Activated CD8-positive, alpha-beta T cell treated with anti-CD3 and anti-CD28 coated beads for 36 hours (primary cell): ENCODE data around the gene ASB6. TPM values are rescaled to one million over a fixed set of nuclear protein-coding genes. Genes with fewer than 3 reads are reported as not detected.

ENCODE experiments used
- ATAC-seq: fragments of 200-7000 bp; cut with Tn5 transposase; one replicate; pipeline ENCODE4 v1.10.0; 2021; ENCODE audit warnings: mild to moderate bottlenecking, moderate library complexity
- CTCF ChIA-PET: fragments of 350-600 bp; sonication (Branson Sonifier 250); formaldehyde crosslinking; loops from one replicate; lab custom pipeline; 2021; ENCODE audit warnings: antibody characterized with exemption; lab: Charles Lee
- POLR2A ChIA-PET: fragments of 350-600 bp; sonication (Branson Sonifier 250); formaldehyde crosslinking; loops from one replicate; lab custom pipeline; 2021; ENCODE audit warnings: antibody characterized with exemption; lab: Charles Lee
- DNase-seq: peaks from one replicate; pipeline ENCODE4 v3.0.0-alpha.2; 2020
- H3K27ac Mint-ChIP-seq: one replicate; pipeline ENCODE4 v1.8.0; 2021; ENCODE audit warnings: mild to moderate bottlenecking, mixed read lengths
- H3K27me3 Mint-ChIP-seq: one replicate; pipeline ENCODE4 v1.8.0; 2021; ENCODE audit warnings: mixed read lengths
- H3K36me3 Mint-ChIP-seq: one replicate; pipeline ENCODE4 v1.8.0; 2021; ENCODE audit warnings: low read depth, mixed read lengths
- H3K4me1 Mint-ChIP-seq: one replicate; pipeline ENCODE4 v1.8.0; 2021; ENCODE audit warnings: low read depth, mixed read lengths
- H3K4me3 Mint-ChIP-seq: one replicate; pipeline ENCODE4 v1.8.0; 2021; ENCODE audit warnings: mild to moderate bottlenecking, moderate library complexity, mixed read lengths
- H3K9me3 Mint-ChIP-seq: one replicate; pipeline ENCODE4 v1.8.0; 2021; ENCODE audit warnings: mixed read lengths
- CTCF ChIP-seq: fragments of 200-600 bp; IDR thresholded peaks from one replicate; pipeline ENCODE4 v1.8.0; 2022; ENCODE audit warnings: antibody characterized with exemption, mild to moderate bottlenecking
- intact Hi-C: fragments of 100-400 bp; cut with micrococcal nuclease; formaldehyde crosslinking; loops from one replicate; pipeline ENCODE4 v1.10.0; 2022
- total RNA-seq, 2 experiments: library from RNA; stranded (reverse); gene quantifications; one replicate each; pipeline ENCODE4 v1.2.3, GENCODE V29; 2021

ASB6 gene
- total RNA-seq, 2 experiments from 2014 or later, result 16.6 TPM

GRCh38 chr9:129615407-129616285 lies 26.3 kb downstream of the ASB6 start:
- Mint-ChIP-seq H3K4me3 (no peak overlapping the region), H3K4me1 (peaks cover 11% of the 10 kb centered on the region), H3K27me3 (peaks cover 10% of the 10 kb centered on the region), H3K9me3 (peaks cover 2% of the 10 kb centered on the region), H3K36me3 (no peaks in the 10 kb centered on the region), H3K27ac (no peak overlapping the region)
- DNase-seq (no peak), ATAC-seq (no peak)
- intact Hi-C loops, result loop anchor here (10.0 kb wide), 1 partner anchor 441 kb away; the partner anchor contains the start of gene IER5L
- POLR2A ChIA-PET, result interaction anchor here (1.3 kb wide), 1 partner anchor 9 kb away, joined by 3 read pairs; no protein-coding TSS in a partner anchor
- CTCF ChIA-PET, result interaction anchor here (0.9 to 4.5 kb wide), 4 partner anchors 9 to 484 kb away, joined by 3 to 27 read pairs (median 4); no protein-coding TSS in a partner anchor
- no peak for TF ChIP-seq CTCF

- Mint-ChIP-seq H3K27ac (no peak overlapping the region), H3K9me3 (peaks cover 2% of the 10 kb centered on the region), H3K27me3 (peaks cover 10% of the 10 kb centered on the region), H3K4me1 (peaks cover 11% of the 10 kb centered on the region), H3K4me3 (no peak overlapping the region), H3K36me3 (no peaks in the 10 kb centered on the region)
- DNase-seq (no peak), ATAC-seq (no peak)
- intact Hi-C loops, result loop anchor here (5.0 to 10.0 kb wide), 2 partner anchors 440 to 478 kb away; partner anchors contain the start of gene IER5L
- POLR2A ChIA-PET, result interaction anchor here (0.8 kb wide), 1 partner anchor 475 kb away, joined by 3 read pairs; no protein-coding TSS in a partner anchor
- TF ChIP-seq CTCF, result no peak
- CTCF ChIA-PET, result interaction anchor here (1.4 to 4.5 kb wide), 3 partner anchors 9 to 478 kb away, joined by 3 to 27 read pairs (median 4); no protein-coding TSS in a partner anchor
Observed at GRCh38 chr9:129614932-129615331, 27.0 kb downstream of the ASB6 start.

- Mint-ChIP-seq H3K9me3 (peaks cover 2% of the 10 kb centered on the region), H3K4me3 (no peak overlapping the region), H3K27me3 (peaks cover 2% of the 10 kb centered on the region), H3K4me1 (peaks cover 19% of the 10 kb centered on the region), H3K36me3 (no peaks in the 10 kb centered on the region), H3K27ac (no peak overlapping the region)
- no peak for TF ChIP-seq CTCF
- ChIA-PET POLR2A (interaction anchor here (0.7 to 2.0 kb wide), 2 partner anchors 11 to 308 kb away, joined by 3 to 6 read pairs; no protein-coding TSS in a partner anchor), CTCF (interaction anchor here (0.7 to 4.5 kb wide), 5 partner anchors 11 to 477 kb away, joined by 3 to 27 read pairs (median 3); no protein-coding TSS in a partner anchor)
- no peak for DNase-seq
- intact Hi-C loops, result loop anchor here (5.0 to 10.0 kb wide), 2 partner anchors 439 to 476 kb away; partner anchors contain the start of gene IER5L
- ATAC-seq, result no peak
Observed at GRCh38 chr9:129613520-129614175, 28.3 kb downstream of the ASB6 start.

- H3K9me3 Mint-ChIP-seq, result no peaks in the 10 kb centered on the region
- POLR2A ChIA-PET, result interaction anchor here (2.0 kb wide), 1 partner anchor 11 kb away, joined by 6 read pairs; no protein-coding TSS in a partner anchor
- CTCF ChIA-PET, result interaction anchor here (1.0 to 4.5 kb wide), 3 partner anchors 8 to 474 kb away, joined by 4 to 27 read pairs (median 13); partner anchors contain the start of gene C9orf50
- intact Hi-C loops, result loop anchor here (5.0 to 10.0 kb wide), 2 partner anchors 438 to 476 kb away; partner anchors contain the start of gene IER5L
- DNase-seq (no peak), ATAC-seq (no peak)
- H3K27ac Mint-ChIP-seq, result no peak overlapping the region
- peaks cover 22% of the 10 kb centered on the region for H3K4me1 Mint-ChIP-seq
- no peaks in the 10 kb centered on the region for H3K36me3 Mint-ChIP-seq
- no peaks in the 10 kb centered on the region for H3K27me3 Mint-ChIP-seq
- no peak for TF ChIP-seq CTCF
- H3K4me3 Mint-ChIP-seq, result no peak overlapping the region
Observed at GRCh38 chr9:129612815-129613519, 29.0 kb downstream of the ASB6 start.
